DLD1 (cell line): Measurements from ENCODE around the gene PHYHD1.
"Not testable (repeated sequence)": the region's sequence is repeated elsewhere in the genome, so short reads cannot be mapped to it uniquely, and the experiment has no call there.

Experiments used
- in situ Hi-C: cut with HindIII; loops from 2 replicates; pipeline ENCODE4 v1.10.0; 2017; ENCODE audit warnings: low sequenced_read_pairs

Gene PHYHD1

DNA sequence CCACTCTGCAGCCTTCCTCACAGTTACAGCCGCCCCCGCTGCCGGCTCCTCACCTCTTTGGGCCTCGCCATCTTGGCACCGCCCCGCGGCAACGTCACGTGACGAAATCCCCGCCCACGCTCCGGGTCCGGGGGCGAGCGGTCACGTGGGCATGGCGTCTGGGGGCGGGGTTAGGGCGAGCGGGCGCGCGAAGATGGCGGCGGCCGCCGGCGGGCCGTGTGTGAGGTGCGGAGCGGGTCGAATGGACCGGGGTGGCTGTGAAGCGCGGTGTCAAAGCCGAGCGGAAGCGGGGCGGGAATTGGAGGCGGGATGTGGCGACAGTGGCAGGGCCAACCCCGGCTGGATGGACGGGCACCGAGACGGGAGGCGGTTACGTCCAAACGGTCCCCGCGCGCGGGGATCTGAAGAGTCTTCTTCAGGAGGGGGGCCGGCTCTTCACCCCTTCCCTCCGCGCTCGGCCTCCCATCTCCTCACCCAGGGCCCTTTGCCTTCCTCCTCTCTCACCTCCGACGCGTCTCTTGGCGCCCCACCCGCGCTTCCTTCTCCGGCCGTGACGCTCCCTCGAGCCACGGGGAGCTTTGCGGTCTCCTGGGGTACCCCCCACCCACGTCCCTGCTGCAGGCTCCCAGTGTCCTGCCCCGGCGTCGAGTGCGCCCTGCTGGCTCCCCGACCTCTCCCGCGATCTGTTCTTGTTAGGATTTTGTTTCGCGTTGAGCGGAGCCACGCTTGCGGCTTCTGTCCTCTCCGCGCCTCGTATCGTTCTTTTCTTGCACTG, 26.9 kb downstream of the PHYHD1 start, which contains the start of the genes DOLK and NUP188:
TSS of gene DOLK (minus strand) at position 77 of the 775 bp plus-strand sequence. CDS start 300 bp downstream, outside the sequence.
TSS of gene NUP188 (plus strand) at position 173 of the 775 bp plus-strand sequence. CDS start at position 194, 21 bp downstream.
- in situ Hi-C loops: no loop called here

DNA sequence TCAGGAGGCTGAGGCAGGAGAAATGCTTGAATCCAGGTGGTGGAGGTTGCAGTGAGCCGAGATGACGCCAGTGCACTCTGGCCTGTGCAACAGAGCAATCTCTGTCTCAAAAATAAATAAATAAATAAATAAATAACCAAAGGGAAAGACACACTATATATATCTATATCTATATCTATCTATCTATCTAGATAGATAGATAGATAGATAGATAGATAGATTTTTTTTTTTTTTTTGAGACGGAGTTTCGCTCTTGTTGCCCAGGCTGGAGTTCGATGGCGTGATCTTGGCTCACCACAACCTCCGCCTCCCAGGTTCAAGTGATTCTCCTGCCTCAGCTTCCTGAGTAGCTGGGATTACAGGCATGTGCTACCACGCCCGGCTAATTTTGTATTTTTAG, 40.6 kb downstream of the PHYHD1 start:
- in situ Hi-C loops: not testable (repeated sequence)

DNA sequence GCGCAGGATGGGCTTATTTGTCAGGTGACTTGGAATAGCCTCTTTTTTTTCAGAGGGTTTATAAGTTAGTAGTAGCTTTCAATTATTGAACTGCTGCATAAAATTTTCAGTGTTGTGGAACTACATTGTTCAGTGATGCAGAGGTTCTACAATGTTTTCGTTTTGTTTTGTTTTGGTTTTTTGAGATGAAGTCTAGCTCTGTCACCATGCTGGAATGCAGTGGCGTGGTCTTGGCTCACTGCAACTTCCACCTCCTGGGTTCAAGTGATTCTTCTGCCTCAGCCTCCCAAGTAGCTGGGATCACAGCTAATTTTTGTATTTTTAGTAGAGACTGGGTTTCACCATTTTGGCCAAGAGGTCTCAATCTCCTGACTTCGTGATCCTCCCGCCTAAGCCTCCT, 48.7 kb downstream of the PHYHD1 start:
- in situ Hi-C loops: no loop called here

DNA sequence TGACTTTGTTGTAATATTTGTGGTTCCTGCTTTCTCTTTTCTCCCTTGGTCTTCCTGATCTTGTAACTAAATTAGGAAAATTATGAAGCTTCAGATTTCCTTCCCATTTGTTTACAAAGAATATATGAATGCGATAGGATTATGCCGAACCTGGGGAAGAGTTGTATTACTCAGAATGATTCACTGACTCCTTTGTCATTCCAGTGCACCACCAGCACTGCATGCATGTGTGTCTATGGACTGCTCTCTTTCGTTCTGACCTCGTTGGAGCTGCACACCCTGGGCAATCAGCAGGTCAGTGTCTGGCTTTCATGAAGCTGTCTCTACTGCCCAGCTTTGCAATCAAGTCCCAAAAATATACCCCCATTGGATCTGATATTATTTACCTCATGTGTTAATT, 52.2 kb downstream of the PHYHD1 start:
- in situ Hi-C loops: no loop called here

DNA sequence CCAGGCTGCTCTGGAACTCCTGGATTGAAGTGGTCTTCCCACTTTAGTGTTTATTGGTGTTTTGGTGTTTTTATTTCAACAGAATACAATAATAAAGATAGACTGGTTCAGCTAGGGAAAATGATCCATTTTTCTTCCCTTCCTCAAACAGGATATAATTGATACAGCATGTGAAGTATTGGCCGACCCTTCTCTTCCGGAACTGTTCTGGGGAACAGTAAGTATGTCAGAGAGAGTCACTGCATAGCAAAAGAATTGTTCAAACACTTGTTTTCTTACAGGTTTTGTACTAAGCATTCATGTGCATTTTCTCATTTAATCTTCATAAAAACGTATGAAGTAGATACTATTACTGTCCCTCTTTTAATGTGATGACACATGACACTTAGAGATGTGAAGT, 58.3 kb downstream of the PHYHD1 start:
- in situ Hi-C loops: no loop called here

DNA sequence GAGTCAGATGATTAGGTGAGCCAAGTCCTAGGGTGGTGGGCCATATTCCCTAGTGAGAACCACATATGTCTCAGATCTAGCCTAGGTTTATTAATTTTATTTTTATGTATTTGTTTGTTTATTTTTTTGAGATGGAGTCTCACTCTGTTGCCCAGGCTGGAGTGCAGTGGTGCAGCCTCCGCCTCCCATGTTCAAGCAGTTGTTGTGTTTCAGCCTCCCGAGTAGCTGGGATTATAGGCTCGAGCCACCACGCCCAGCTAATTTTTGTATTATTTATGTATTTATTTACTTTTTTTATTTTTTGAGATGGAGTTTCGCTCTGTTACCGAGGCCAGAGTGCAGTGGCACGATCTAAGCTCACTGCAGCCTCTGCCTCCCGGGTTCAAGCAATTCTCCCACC, 62.8 kb downstream of the PHYHD1 start:
- in situ Hi-C loops: no loop called here

DNA sequence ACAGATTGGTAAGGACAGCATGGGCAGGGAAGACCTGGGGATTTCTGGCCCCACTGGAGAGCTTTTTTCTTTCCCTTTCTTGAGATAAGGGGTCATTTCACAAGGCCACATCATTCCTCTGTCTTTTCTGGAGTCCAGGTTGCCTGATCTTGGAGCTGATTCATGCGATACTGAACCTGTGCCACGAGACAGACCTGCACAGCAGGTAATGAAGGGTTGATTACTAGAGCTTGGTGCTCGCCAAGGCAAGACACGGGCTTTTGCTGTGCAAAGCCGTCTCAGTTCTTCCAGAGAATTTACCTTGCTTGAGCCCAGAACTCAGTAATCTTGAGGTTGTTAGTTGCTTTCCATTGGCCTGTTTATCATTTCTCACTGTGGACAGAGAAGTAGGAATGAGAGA, 65.9 kb downstream of the PHYHD1 start:
- in situ Hi-C loops: no loop called here

DNA sequence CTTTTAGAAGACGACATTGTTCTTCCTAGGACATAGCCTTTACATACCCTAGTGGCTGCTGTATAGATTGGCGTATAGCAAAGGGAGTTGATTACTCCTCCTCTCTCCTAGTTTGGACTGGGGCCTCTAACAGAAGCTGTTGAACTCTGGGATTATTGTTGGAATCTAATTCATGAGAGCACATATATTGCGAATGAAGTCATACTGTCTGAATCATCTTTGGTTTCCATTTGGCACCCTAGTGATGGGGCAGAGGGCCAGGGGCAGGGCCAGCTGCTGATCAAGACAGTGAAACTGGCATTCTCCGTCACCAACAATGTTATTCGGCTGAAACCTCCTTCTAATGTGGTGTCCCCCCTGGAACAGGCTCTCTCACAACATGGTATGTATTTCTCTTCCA, 67.0 kb downstream of the PHYHD1 start:
- in situ Hi-C loops: no loop called here
